IMR-90 (cell line): ENCODE data around the gene PITPNC1.

Experiments used
- BHLHE40 ChIP-seq: fragments of 150-350 bp; IDR thresholded peaks from 2 replicates; pipeline ENCODE4 v1.6.1; 2016; ENCODE audit warnings: mild to moderate bottlenecking, low read depth, low read length
- CEBPB ChIP-seq: IDR thresholded peaks from 2 replicates; pipeline ENCODE4 v1.6.1; 2012; ENCODE audit warnings: low read depth, low read length, improper control_type of control experiment
- FOS ChIP-seq: fragments of 150-350 bp; IDR thresholded peaks from 2 replicates; pipeline ENCODE4 v1.6.1; 2016; ENCODE audit warnings: low read depth, low read length
- MXI1 ChIP-seq: IDR thresholded peaks from 2 replicates; pipeline ENCODE4 v1.6.1; 2012; ENCODE audit warnings: low read depth, mild to moderate bottlenecking, low read length, moderate library complexity, borderline replicate concordance
- NFE2L2 ChIP-seq: fragments of 150-350 bp; IDR thresholded peaks from 2 replicates; pipeline ENCODE4 v1.6.1; 2016; ENCODE audit warnings: low read depth, mild to moderate bottlenecking, low read length
- POLR2A ChIP-seq: IDR thresholded peaks from 2 replicates; pipeline ENCODE4 v1.6.1; 2012; ENCODE audit warnings: mild to moderate bottlenecking, low read depth, low read length
- RAD21 ChIP-seq: IDR thresholded peaks from 2 replicates; pipeline ENCODE4 v1.6.1; 2012; ENCODE audit warnings: low read length, improper control_type of control experiment
- RCOR1 ChIP-seq: IDR thresholded peaks from 2 replicates; pipeline ENCODE4 v1.6.1; 2012; ENCODE audit warnings: mild to moderate bottlenecking, low read length, improper control_type of control experiment; ENCODE audit not compliant: insufficient replicate concordance
- RFX5 ChIP-seq: IDR thresholded peaks from 2 replicates; pipeline ENCODE4 v1.8.0; 2012; ENCODE audit warnings: low read depth, mild to moderate bottlenecking, low read length, moderate library complexity
- SMC3 ChIP-seq: fragments of 150-350 bp; IDR thresholded peaks from 2 replicates; pipeline ENCODE4 v1.6.1; 2016; ENCODE audit warnings: low read depth, mild to moderate bottlenecking, antibody characterized with exemption, low read length, moderate library complexity
- TF ChIP-seq, protein P1 (sequence below): conservative IDR thresholded peaks from 2 replicates; pipeline ENCODE4 v1.5.1; 2012; ENCODE audit warnings: mild to moderate bottlenecking, low read depth, low read length, improper control_type of control experiment
- TF ChIP-seq, protein P2 (sequence below): fragments of 150-350 bp; IDR thresholded peaks from 2 replicates; pipeline ENCODE4 v1.6.1; 2017; ENCODE audit warnings: mild to moderate bottlenecking, antibody characterized with exemption, low read length, low read depth
- TF ChIP-seq, protein P3 (sequence below): fragments of 150-350 bp; IDR thresholded peaks from 2 replicates; pipeline ENCODE4 v1.6.1; 2016; ENCODE audit warnings: low read depth, mild to moderate bottlenecking, low read length, moderate library complexity, borderline replicate concordance

DNA sequence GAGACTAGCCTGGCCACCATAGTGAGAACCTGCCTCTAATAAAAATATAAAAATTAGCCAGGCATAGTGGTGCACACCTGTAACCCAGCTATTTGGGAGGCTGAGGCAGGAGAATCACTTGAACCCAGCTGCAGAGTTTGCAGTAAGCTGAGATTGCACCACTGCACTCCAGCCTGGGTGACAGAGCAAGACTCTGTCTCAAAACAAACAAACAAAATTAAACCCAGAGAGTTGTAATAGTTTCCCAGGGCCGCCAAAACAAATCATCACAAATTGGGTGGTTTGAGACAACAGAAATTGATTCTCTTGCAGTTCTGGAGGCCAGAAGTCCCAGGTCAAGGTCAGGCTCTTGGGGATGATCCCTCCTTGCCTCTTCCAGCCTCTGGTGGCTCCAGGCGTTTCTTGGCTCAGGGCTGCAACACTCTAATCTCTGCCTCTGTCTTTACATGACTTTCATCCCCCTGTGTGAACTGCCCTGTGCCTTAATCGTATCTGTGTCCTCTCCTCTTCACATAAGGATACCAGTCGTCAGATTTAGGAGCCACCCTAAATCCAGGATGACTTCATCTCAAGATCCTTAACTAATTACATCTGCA lies 240.3 kb downstream of the PITPNC1 start:
- no peak for TF ChIP-seq POLR2A
- TF ChIP-seq, protein P1, sequence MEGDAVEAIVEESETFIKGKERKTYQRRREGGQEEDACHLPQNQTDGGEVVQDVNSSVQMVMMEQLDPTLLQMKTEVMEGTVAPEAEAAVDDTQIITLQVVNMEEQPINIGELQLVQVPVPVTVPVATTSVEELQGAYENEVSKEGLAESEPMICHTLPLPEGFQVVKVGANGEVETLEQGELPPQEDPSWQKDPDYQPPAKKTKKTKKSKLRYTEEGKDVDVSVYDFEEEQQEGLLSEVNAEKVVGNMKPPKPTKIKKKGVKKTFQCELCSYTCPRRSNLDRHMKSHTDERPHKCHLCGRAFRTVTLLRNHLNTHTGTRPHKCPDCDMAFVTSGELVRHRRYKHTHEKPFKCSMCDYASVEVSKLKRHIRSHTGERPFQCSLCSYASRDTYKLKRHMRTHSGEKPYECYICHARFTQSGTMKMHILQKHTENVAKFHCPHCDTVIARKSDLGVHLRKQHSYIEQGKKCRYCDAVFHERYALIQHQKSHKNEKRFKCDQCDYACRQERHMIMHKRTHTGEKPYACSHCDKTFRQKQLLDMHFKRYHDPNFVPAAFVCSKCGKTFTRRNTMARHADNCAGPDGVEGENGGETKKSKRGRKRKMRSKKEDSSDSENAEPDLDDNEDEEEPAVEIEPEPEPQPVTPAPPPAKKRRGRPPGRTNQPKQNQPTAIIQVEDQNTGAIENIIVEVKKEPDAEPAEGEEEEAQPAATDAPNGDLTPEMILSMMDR, result no peak
- TF ChIP-seq CEBPB, result no peak
- no peak for TF ChIP-seq BHLHE40
- TF ChIP-seq RCOR1, result no peak
- no peak for TF ChIP-seq MXI1
- TF ChIP-seq RFX5, result no peak
- TF ChIP-seq RAD21, result no peak
- no peak for TF ChIP-seq SMC3
- TF ChIP-seq, protein P2, sequence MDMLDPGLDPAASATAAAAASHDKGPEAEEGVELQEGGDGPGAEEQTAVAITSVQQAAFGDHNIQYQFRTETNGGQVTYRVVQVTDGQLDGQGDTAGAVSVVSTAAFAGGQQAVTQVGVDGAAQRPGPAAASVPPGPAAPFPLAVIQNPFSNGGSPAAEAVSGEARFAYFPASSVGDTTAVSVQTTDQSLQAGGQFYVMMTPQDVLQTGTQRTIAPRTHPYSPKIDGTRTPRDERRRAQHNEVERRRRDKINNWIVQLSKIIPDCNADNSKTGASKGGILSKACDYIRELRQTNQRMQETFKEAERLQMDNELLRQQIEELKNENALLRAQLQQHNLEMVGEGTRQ, result no peak
- TF ChIP-seq, protein P3, sequence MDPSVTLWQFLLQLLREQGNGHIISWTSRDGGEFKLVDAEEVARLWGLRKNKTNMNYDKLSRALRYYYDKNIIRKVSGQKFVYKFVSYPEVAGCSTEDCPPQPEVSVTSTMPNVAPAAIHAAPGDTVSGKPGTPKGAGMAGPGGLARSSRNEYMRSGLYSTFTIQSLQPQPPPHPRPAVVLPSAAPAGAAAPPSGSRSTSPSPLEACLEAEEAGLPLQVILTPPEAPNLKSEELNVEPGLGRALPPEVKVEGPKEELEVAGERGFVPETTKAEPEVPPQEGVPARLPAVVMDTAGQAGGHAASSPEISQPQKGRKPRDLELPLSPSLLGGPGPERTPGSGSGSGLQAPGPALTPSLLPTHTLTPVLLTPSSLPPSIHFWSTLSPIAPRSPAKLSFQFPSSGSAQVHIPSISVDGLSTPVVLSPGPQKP, result no peak
- no peak for TF ChIP-seq NFE2L2
- TF ChIP-seq FOS, result no peak
